Measurements from ENCODE around the gene MSRB1.

DNA sequence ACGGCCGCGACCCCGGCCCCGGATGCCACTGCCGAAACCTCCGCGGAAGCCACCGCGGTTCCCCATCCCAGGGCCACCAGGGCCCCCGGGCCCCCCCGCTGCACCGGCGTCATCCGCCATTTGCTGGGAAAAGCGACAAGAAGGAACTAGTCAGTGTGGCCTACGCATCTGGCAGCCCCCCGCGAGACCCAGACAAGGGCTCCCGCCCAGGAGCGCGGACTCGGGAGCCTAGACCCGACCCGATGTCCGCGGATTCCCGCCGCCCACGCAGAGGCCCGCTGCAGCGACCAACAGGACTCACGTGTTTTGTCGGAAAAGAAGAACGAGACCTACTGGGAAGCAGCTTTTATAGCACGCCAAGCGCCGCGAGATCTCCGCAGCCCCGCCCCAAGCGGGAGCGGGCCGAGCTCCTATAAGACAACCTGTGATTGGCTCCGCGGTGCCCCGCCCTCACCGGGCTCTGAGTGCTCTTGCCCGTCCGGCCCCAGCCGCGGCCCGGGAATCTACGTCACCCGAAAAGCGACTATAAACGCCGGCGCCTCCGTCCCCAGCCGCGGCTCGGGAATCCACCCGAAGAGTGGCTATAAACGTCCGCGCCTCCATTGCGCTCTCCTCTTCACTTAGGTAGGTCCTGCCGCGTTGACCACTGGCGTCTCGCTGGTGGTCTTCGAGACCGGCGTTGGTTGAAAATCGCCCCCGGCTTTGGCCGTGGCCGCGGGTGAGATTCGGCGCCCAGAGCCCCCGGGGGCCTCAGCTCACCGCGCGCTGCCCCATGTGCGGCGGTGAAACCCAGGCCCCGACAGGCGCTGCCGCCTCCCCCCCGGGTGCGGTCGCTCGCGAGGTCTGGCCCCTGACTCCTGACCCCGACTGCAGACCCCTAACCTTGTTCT lies 21.8 kb upstream of the MSRB1 start, which contains the start of gene RPS2:
- TF ChIP-seq, protein P1, sequence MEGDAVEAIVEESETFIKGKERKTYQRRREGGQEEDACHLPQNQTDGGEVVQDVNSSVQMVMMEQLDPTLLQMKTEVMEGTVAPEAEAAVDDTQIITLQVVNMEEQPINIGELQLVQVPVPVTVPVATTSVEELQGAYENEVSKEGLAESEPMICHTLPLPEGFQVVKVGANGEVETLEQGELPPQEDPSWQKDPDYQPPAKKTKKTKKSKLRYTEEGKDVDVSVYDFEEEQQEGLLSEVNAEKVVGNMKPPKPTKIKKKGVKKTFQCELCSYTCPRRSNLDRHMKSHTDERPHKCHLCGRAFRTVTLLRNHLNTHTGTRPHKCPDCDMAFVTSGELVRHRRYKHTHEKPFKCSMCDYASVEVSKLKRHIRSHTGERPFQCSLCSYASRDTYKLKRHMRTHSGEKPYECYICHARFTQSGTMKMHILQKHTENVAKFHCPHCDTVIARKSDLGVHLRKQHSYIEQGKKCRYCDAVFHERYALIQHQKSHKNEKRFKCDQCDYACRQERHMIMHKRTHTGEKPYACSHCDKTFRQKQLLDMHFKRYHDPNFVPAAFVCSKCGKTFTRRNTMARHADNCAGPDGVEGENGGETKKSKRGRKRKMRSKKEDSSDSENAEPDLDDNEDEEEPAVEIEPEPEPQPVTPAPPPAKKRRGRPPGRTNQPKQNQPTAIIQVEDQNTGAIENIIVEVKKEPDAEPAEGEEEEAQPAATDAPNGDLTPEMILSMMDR (conservative IDR thresholded peaks at IDR 0.05), result no peak
- TF ChIP-seq EZH2 (IDR thresholded peaks at IDR 0.05; ENCODE audit: low read depth), result no peak

Data from PC-9 (cell line).